H1 (cell line): ENCODE results near the gene C1QTNF4. TPM values are rescaled to one million over a fixed set of nuclear protein-coding genes. Genes with fewer than 3 reads are reported as not detected.

ENCODE experiments used
- CTCF ChIA-PET: fragments of 300-600 bp; sonication (Branson Sonifier 250); formaldehyde crosslinking; loops from one replicate; lab custom pipeline; 2021; ENCODE audit not compliant: partially characterized antibody; lab: Charles Lee
- POLR2A ChIA-PET: fragments of 300-600 bp; sonication (Branson Sonifier 250); formaldehyde crosslinking; loops from one replicate; lab custom pipeline; 2021; ENCODE audit warnings: inconsistent platforms; ENCODE audit not compliant: partially characterized antibody; lab: Charles Lee
- DNase-seq, 2 experiments: peaks; one replicate each; pipeline versions ENCODE4 v3.0.0 to v3.0.0-alpha.2; 2010 to 2022; ENCODE audit warnings: low spot score in 2 of 2, low read depth in 1 of 2, mixed read lengths in 1 of 2
- FAIRE-seq: peaks from 2 replicates; lab custom pipeline; 2011; peaks lifted over from hg19 to GRCh38; lab: Jason Lieb, UNC
- H2AFZ ChIP-seq: 2 replicates; pipeline ENCODE4 v1.8.1; 2012; ENCODE audit warnings: low read length, inconsistent platforms
- H2AK5ac ChIP-seq: 2 replicates; pipeline ENCODE4 v1.6.1; 2013; ENCODE audit warnings: low read depth, low read length
- H2BK120ac ChIP-seq: replicated peaks from 2 replicates; pipeline ENCODE3; 2013; ENCODE audit warnings: low read depth, low read length, inconsistent platforms
- H2BK12ac ChIP-seq: 2 replicates; pipeline ENCODE4 v1.6.1; 2013; ENCODE audit warnings: low read depth, low read length
- H2BK15ac ChIP-seq: 2 replicates; pipeline ENCODE4 v1.6.1; 2013; ENCODE audit warnings: low read length
- H2BK20ac ChIP-seq: 2 replicates; pipeline ENCODE4 v1.6.1; 2013; ENCODE audit warnings: low read length
- H2BK5ac ChIP-seq: 2 replicates; pipeline ENCODE4 v1.6.1; 2013; ENCODE audit warnings: low read depth, low read length
- H3K14ac ChIP-seq: 2 replicates; pipeline ENCODE4 v1.6.1; 2013; ENCODE audit warnings: inconsistent platforms; ENCODE audit not compliant: insufficient read length
- H3K18ac ChIP-seq: 2 replicates; pipeline ENCODE4 v1.6.1; 2013; ENCODE audit warnings: low read length; ENCODE audit errors: extremely low read depth
- H3K23ac ChIP-seq: 2 replicates; pipeline ENCODE4 v1.6.1; 2013; ENCODE audit warnings: inconsistent platforms; ENCODE audit not compliant: insufficient read length
- H3K23me2 ChIP-seq: 2 replicates; pipeline ENCODE4 v1.6.1; 2013; ENCODE audit warnings: low read depth, low read length
- H3K27ac ChIP-seq: 2 replicates; pipeline ENCODE4 v1.6.1; 2011; ENCODE audit warnings: low read depth, low read length, inconsistent platforms
- H3K27me3 ChIP-seq, 4 experiments: replicated peaks in 1 of 4; 1 replicate in 1 of 4; 2 replicates in 3 of 4; pipeline versions ENCODE4 v1.6.1 to v1.8.1; 2011 to 2013; ENCODE audit warnings: low read length in 3 of 4, mild to moderate bottlenecking in 3 of 4, inconsistent platforms in 2 of 4, mixed read lengths in 2 of 4, moderate library complexity in 1 of 4; ENCODE audit not compliant: control insufficient read depth in 3 of 4, insufficient read depth in 3 of 4; ENCODE audit errors: extremely low read depth in 1 of 4
- H3K36me3 ChIP-seq, 4 experiments: 2 replicates each; pipeline versions ENCODE4 v1.6.1 to v1.8.1; 2011 to 2013; ENCODE audit warnings: mild to moderate bottlenecking in 4 of 4, low read length in 3 of 4, moderate library complexity in 2 of 4, control low read depth in 1 of 4, inconsistent platforms in 1 of 4; ENCODE audit not compliant: insufficient read depth in 4 of 4, control insufficient read depth in 2 of 4
- H3K4ac ChIP-seq: replicated peaks from 2 replicates; pipeline ENCODE3; 2013; ENCODE audit warnings: low read length, low read depth, mixed read lengths, inconsistent platforms; ENCODE audit not compliant: insufficient read length
- H3K4me1 ChIP-seq, 4 experiments: replicated peaks in 1 of 4; 1 replicate in 1 of 4; 2 replicates in 3 of 4; pipeline versions ENCODE4 v1.6.1 to v1.8.1; 2011 to 2013; ENCODE audit warnings: low read length in 3 of 4, inconsistent platforms in 2 of 4, mixed read lengths in 1 of 4; ENCODE audit not compliant: insufficient read depth in 4 of 4, control insufficient read depth in 3 of 4
- H3K4me2 ChIP-seq, 2 experiments: 2 replicates each; pipeline versions ENCODE4 v1.6.1 to v1.8.1; 2011 to 2013; ENCODE audit warnings: low read depth in 2 of 2, low read length in 2 of 2, control low read depth in 1 of 2, inconsistent platforms in 1 of 2, mild to moderate bottlenecking in 1 of 2; ENCODE audit not compliant: insufficient read depth in 1 of 2
- H3K4me3 ChIP-seq, 4 experiments: fragments of 200-600, 300-600 bp in 1 of 4; sonication (generic), shearing (Covaris generic), sonication (Bioruptor Twin) in 1 of 4; 2 replicates each; pipeline versions ENCODE4 v1.5.1 to v1.8.1; 2011 to 2016; ENCODE audit warnings: low read length in 4 of 4, low read depth in 3 of 4, control low read depth in 2 of 4, inconsistent platforms in 2 of 4, mild to moderate bottlenecking in 2 of 4, mixed read lengths in 1 of 4, moderate library complexity in 1 of 4; ENCODE audit not compliant: insufficient read depth in 2 of 4; ENCODE audit errors: extremely low read depth in 1 of 4
- H3K56ac ChIP-seq: replicated peaks from 2 replicates; pipeline ENCODE3; 2013; ENCODE audit warnings: low read depth, mild to moderate bottlenecking, mixed read lengths, low read length, inconsistent platforms; ENCODE audit not compliant: insufficient read length
- H3K79me1 ChIP-seq: 2 replicates; pipeline ENCODE4 v1.6.1; 2013; ENCODE audit warnings: low read depth, low read length, control low read depth
- H3K79me2 ChIP-seq, 2 experiments: 2 replicates each; pipeline versions ENCODE4 v1.6.1 to v1.8.1; 2012 to 2013; ENCODE audit warnings: low read length in 2 of 2, mild to moderate bottlenecking in 2 of 2, inconsistent platforms in 1 of 2; ENCODE audit not compliant: insufficient read depth in 2 of 2, control insufficient read depth in 1 of 2
- H3K9ac ChIP-seq, 4 experiments: replicated peaks in 1 of 4; 1 replicate in 1 of 4; 2 replicates in 3 of 4; pipeline versions ENCODE4 v1.6.1 to v1.8.1; 2011 to 2013; ENCODE audit warnings: low read depth in 3 of 4, low read length in 3 of 4, control low read depth in 2 of 4, mild to moderate bottlenecking in 2 of 4, moderate library complexity in 2 of 4, inconsistent platforms in 1 of 4; ENCODE audit errors: extremely low read depth in 1 of 4
- H3K9me3 ChIP-seq, 2 experiments: 2 replicates each; pipeline versions ENCODE4 v1.6.1 to v1.8.1; 2012 to 2013; ENCODE audit warnings: mild to moderate bottlenecking in 2 of 2, moderate library complexity in 2 of 2, control low read depth in 1 of 2, inconsistent platforms in 1 of 2, low read depth in 1 of 2, low read length in 1 of 2, mixed read lengths in 1 of 2; ENCODE audit not compliant: insufficient read depth in 2 of 2
- H4K20me1 ChIP-seq, 2 experiments: replicated peaks in 1 of 2; 2 replicates each; pipeline versions ENCODE3 to v1.8.1; 2011 to 2013; ENCODE audit warnings: inconsistent platforms in 2 of 2, low read length in 2 of 2, mild to moderate bottlenecking in 1 of 2; ENCODE audit not compliant: insufficient read depth in 2 of 2, control insufficient read depth in 1 of 2
- H4K5ac ChIP-seq: 2 replicates; pipeline ENCODE4 v1.6.1; 2013; ENCODE audit warnings: low read length, low read depth, mixed read lengths, inconsistent platforms; ENCODE audit not compliant: insufficient read length
- H4K8ac ChIP-seq: 2 replicates; pipeline ENCODE4 v1.8.0; 2013; ENCODE audit warnings: mild to moderate bottlenecking, moderate library complexity, low read length, inconsistent platforms; ENCODE audit not compliant: insufficient read depth; ENCODE audit errors: extremely low read depth
- H4K91ac ChIP-seq: replicated peaks from 2 replicates; pipeline ENCODE3; 2013; ENCODE audit warnings: low read length, mixed read lengths, inconsistent platforms; ENCODE audit not compliant: insufficient read length
- CHD1 ChIP-seq: IDR thresholded peaks from 2 replicates; pipeline ENCODE4 v1.6.1; 2012; ENCODE audit warnings: low read depth, low read length, improper control_type of control experiment
- JUND ChIP-seq: IDR thresholded peaks from 2 replicates; pipeline ENCODE4 v1.6.1; 2011; ENCODE audit warnings: mild to moderate bottlenecking, improper control_type of control experiment, low read length
- whole genome bisulfite sequencing, 2 experiments: shearing (Covaris generic) in 1 of 2; methylation state at CpG; one replicate each; pipeline versions ENCODE4 v1.1.6 to v1.1.7; 2013 to 2015; ENCODE audit warnings: low lambda C conversion rate in 2 of 2, mixed read lengths in 2 of 2, inconsistent platforms in 1 of 2, low coverage in 1 of 2, missing lambda C conversion rate in 1 of 2; ENCODE audit not compliant: insufficient replicate concordance in 2 of 2, insufficient coverage in 1 of 2, insufficient read length in 1 of 2; ENCODE audit errors: extremely low coverage in 1 of 2, missing lambda C conversion rate in 1 of 2; 5-methylcytosine and 5-hydroxymethylcytosine counted together
- polyA plus RNA-seq, 7 experiments: library from polyadenylated mRNA; depleted of rRNA in 3 of 7; stranded (reverse) in 5 of 7; unstranded in 2 of 7; fragments of >200 nt in 5 of 7; fragments of 200-250 nt in 2 of 7; gene quantifications; 1 replicate in 5 of 7; 2 replicates in 1 of 7; 4 replicates in 1 of 7; pipeline versions ENCODE4 v1.2.1 to v1.2.3, GENCODE V29; 2011 to 2013; ENCODE audit warnings: missing spikeins in 2 of 7, mixed read lengths in 2 of 7
- total RNA-seq: library from RNA; stranded (reverse); fragmentation: NEBNext Ultra II Directional; extraction: Animal tissue kit (Norgen Biotek cat#: 25700); gene quantifications from 2 replicates; pipeline ENCODE4 v1.2.1, GENCODE V29; 2021

C1QTNF4 gene
- total and polyA plus RNA-seq, 2 of the 8 experiments (the other 6 are each of a cell fraction or from before 2014, with no cell fraction given): 3.9 to 6.0 TPM

- ChIA-PET POLR2A (interaction anchor here (1.0 to 1.5 kb wide), 3 partner anchors 8 to 46 kb away, joined by 4 to 6 read pairs (median 5); no protein-coding TSS in a partner anchor), CTCF (interaction anchor here (1.6 to 1.9 kb wide), 2 partner anchors 9 to 11 kb away, joined by 3 to 5 read pairs; partner anchors contain the start of genes KBTBD4 and NDUFS3)
- H2BK120ac ChIP-seq: no peak overlapping the region
- no peak overlapping the region for H4K91ac ChIP-seq
- no peak overlapping the region for H3K9ac ChIP-seq
- no peak overlapping the region for H2BK12ac ChIP-seq
- TF ChIP-seq CHD1 (no peak), JUND (no peak)
- no peaks in the 10 kb centered on the region for H3K79me2 ChIP-seq
- H2BK5ac ChIP-seq: no peak overlapping the region; the same call in 1 of the 2 replicates
- no peak overlapping the region for H3K14ac ChIP-seq
- H3K79me1 ChIP-seq: no peaks in the 10 kb centered on the region
- no peak overlapping the region for H2BK15ac ChIP-seq
- no peak overlapping the region for H2AFZ ChIP-seq
- no peak overlapping the region for H3K18ac ChIP-seq
- no peaks in the 10 kb centered on the region; the same call in 1 of the 2 replicates for H3K23me2 ChIP-seq
- FAIRE-seq: no peak
- no peak overlapping the region for H4K8ac ChIP-seq
- H3K9me3 ChIP-seq: no peaks in the 10 kb centered on the region
- WGBS, 2 experiments: 92% methylated on average over 10 of the region's 14 CpGs; no CpG with 5 or more reads in 1 of the 2 experiments
- peaks cover 0 to 4% (median 0%) of the 10 kb centered on the region in 4 experiments; a peak in 2 of 7 replicates for H3K4me1 ChIP-seq
- H3K23ac ChIP-seq: no peak overlapping the region
- no peak overlapping the region for H4K5ac ChIP-seq
- peaks cover 2 to 3% of the 10 kb centered on the region in 2 experiments for H4K20me1 ChIP-seq
- H3K36me3 ChIP-seq: peaks cover 9 to 15% (median 15%) of the 10 kb centered on the region in 4 experiments; a peak in 6 of 8 replicates
- no peak overlapping the region for H3K4ac ChIP-seq
- no peak for DNase-seq
- no peak overlapping the region; the same call in 1 of the 2 replicates for H3K27ac ChIP-seq
- no peak overlapping the region for H2BK20ac ChIP-seq
- H3K4me3 ChIP-seq: no peak overlapping the region
- no peak overlapping the region for H3K4me2 ChIP-seq
- H3K27me3 ChIP-seq: peaks cover 0 to 6% (median 6%) of the 10 kb centered on the region in 4 experiments; a peak in 6 of 7 replicates
- H2AK5ac ChIP-seq: no peak overlapping the region
- H3K56ac ChIP-seq: no peak overlapping the region
Observed at GRCh38 chr11:47587723-47588326, 6.4 kb downstream of the C1QTNF4 start.
